HG03354 (cell line): ENCODE results near the gene CCDC80.
A peak's percentile ranks its signal among the peaks of the same experiment; 100 is the strongest.

Source experiments
- ATAC-seq: cut with Tn5 transposase; IDR thresholded peaks from one replicate; pipeline ENCODE4 v1.9.1; 2021; ENCODE audit warnings: mild to moderate bottlenecking; ENCODE audit not compliant: unreplicated experiment, poor library complexity, severe bottlenecking

The CCDC80 gene

GRCh38 chr3:112634786-112635541 lies 6.0 kb downstream of the CCDC80 start:
- ATAC-seq: no peak

DNA sequence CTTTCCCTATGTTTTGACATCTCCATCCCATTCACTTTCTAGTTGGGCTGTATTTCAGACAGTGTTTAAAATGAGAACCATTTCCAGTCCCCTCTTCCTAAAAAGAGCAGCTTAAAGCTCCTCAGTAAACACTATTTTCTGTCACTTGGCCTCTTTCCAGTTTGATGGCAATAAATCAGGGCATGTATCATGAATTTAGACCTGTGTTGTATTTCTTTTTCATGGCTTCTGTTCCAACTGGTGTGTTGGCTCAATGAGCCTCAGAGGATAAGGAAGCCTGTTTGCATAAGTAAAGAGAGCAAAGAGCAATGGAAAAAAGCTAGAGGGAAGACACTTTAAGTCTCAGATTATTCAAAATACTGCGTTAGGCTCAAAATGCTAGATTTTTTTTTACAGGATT lies 7.2 kb downstream of the CCDC80 start:
- no peak for ATAC-seq

DNA sequence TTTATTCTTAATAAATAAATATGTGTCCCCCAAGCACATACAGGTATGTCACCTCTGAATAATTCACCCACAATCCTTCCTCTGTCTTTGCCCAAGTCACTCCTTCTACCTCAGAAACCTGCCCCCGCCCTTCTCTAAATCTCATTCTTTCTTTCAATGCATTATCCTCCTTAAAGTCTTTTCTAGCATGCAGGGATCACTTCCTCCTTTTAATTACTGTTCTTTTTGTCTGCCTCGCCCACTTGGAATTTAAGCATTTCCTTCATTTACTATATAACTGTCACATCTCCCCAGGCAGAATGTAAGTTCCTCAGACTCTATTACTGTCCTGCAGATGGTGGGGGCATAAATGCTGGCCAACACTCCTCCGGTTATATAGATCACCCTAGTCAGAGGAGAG lies 7.8 kb downstream of the CCDC80 start:
- ATAC-seq: no peak

- ATAC-seq: no peak
Measured at GRCh38 chr3:112632596-112632995, 8.3 kb downstream of the CCDC80 start.

DNA sequence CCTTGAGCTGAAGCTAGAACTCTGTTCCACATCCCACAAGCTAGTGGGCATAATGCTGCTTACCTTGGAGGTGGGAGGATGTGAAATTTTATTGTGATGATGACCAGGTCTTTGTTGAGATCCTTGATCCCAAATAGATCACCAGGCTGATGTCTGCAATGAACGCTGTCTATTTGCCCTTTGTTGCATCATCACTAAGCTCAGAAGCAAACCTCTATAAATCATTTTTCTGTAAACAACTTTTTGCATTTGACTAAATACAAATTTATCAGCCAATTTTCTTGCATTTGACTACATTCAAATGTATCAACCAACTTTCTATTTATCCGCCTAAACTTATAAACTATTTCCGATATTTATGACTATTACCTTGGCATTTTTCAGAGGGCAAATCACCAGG lies 9.7 kb downstream of the CCDC80 start:
- ATAC-seq: no peak

DNA sequence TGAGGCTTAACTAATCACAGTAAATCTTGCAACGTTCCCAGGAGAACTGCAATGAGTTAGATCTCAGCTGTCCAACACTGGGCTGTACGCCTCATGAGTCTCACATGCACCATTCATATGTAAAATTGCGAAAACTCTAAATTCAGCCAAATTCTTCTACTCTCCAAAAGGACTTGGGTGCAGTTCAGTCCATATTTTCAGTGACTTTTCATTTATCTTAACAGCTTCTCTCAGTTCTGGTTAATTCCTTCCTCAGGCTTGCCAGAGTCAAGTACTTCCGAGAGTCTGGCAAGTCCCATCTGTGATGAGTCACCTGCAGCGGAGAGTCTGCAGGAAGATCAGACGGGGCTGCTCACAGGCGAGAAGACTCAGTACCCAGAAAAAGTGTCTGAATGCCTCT lies 11.5 kb downstream of the CCDC80 start:
- no peak for ATAC-seq

DNA sequence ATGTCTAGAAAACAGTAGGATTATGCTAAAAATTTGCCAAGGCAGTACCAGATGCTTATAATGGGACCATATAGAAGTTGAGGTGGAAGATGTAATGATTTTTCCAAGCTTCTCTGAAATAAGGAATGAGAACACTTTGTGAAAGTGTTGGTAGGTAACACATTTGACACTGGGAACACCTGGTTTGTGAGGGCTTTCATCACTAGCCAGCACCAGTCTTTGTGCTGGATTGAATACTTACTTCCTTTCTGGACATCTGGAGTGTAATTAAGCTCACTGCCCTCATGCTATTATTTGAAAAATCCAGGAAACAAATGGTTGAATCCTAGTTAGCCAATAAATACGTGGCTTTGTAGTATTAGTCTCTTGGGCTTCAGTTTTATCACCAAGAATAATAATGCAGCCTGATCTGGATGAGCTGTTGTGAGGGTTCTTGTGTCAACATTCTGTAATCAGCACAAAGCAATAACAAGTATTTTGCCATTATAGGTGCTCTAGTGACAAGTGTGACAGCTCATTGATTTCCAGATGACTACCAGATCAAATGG lies 12.9 kb downstream of the CCDC80 start:
- ATAC-seq: no peak

- ATAC-seq: no peak
Measured at GRCh38 chr3:112627419-112627818, 13.5 kb downstream of the CCDC80 start.

GRCh38 chr3:112623717-112624116 lies 17.2 kb downstream of the CCDC80 start:
- no peak for ATAC-seq

DNA sequence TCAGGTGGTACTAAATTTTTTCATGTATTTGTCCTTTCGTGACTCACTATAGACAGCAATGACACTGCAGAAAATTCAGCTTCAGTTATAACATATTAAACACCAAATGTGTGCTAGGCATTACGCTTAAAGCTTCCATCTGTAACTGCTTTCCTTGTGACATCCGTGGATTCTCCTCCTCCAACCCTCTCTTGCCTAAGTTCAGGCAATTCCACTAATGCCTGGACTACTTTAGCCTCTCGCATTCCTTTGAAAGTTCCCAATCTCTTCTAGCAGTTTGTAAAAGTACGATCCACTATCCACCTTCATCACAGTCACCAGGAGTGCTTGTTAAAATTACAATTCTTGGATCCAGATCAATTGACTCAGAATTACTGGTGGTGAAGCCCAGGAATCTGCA lies 17.7 kb downstream of the CCDC80 start:
- ATAC-seq: no peak

- ATAC-seq: peak; percentile 85
Measured at GRCh38 chr3:112619295-112619694, 21.6 kb downstream of the CCDC80 start.

DNA sequence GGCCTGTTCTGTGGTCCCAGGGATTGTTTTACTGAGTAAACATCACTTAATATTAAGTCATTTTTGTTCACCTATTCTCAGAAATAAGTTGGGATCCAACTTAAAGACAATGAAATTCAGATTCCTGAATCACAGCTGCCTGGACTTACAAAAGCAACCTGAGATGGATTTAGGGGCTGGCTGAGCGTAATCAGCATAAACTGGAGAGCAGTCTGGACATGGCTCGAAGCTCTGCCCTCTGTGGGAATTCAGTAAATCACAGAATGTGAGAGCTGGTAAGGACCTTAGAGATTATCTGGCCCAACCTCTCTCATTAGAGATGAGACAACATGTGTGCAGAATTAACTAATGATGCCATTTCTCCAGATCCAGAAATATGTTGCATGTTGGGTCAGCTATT lies 23.7 kb downstream of the CCDC80 start:
- ATAC-seq: no peak

- no peak for ATAC-seq
Measured at GRCh38 chr3:112615989-112616731, 24.8 kb downstream of the CCDC80 start.

- no peak for ATAC-seq
Measured at GRCh38 chr3:112611752-112612515, 29.0 kb downstream of the CCDC80 start.

DNA sequence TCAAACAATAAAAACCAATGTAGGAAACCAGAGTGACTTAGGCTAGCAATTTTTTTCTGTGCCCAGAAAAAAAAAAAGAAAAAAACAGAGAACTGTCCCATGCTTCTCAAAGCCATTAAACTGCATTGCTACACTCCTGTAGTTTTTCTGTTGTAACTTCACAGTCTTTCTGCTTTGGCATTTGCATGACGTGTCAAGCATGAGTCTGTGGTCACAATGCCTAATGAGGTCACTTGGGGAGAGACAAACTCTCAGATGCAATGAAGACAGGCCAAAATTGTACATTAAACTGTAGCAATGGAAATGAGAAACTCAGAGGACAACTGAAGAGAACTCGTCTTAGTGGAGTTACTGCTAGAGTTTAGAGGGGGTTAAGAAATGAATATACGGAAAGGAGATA lies 30.8 kb downstream of the CCDC80 start:
- ATAC-seq: no peak

GRCh38 chr3:112607863-112608262 lies 33.1 kb downstream of the CCDC80 start:
- ATAC-seq: no peak

- ATAC-seq: no peak
Measured at GRCh38 chr3:112606098-112606497, 34.8 kb downstream of the CCDC80 start.

- peak; percentile 54 for ATAC-seq
Measured at GRCh38 chr3:112605285-112605684, 35.7 kb downstream of the CCDC80 start.

DNA sequence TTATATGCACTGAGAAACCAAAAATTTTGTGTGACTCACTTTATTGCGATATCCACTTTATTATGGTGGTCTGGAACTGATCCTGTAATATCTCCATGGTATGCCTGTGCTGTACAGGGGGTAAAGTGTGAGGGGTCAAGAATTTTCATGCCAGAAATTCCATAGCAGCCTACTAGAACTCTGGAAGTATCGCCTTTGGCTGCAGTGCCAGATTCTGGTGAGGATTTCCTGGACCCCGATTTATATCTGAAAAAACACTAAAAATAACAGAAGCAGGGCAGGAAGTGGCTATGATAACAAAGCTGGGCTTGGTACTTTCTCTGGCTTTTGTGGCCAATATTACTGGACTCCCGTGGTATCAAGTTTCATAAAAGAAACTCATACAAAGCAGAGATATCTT lies 36.4 kb downstream of the CCDC80 start:
- no peak for ATAC-seq

- peak; percentile 73 for ATAC-seq
Measured at GRCh38 chr3:112602217-112602838, 38.6 kb downstream of the CCDC80 start.
